Inflammatory macrophage (primary cell): ENCODE results near the gene VPS8.
"Not testable (repeated sequence)": the region's sequence is repeated elsewhere in the genome, so short reads cannot be mapped to it uniquely, and the experiment has no call there.

Experiments
- DNase-seq, 2 donors: peaks; one replicate each; pipeline ENCODE4 v3.0.0-alpha.2; 2020 to 2022

The VPS8 gene

GRCh38 chr3:184874709-184875644, 63.0 kb downstream of the VPS8 start:
- DNase-seq = no peak

- DNase-seq = no peak
These were observed 68.5 kb downstream of the VPS8 start for GRCh38 chr3:184880276-184881019.

GRCh38 chr3:184884359-184885017, 72.5 kb downstream of the VPS8 start:
- DNase-seq = no peak

GRCh38 chr3:184885112-184885511, 73.1 kb downstream of the VPS8 start:
- no peak for DNase-seq

- DNase-seq = peak in 1 of 2 donors; percentile 10
These were observed 75.6 kb downstream of the VPS8 start for GRCh38 chr3:184887574-184887973.

- DNase-seq = no peak
These were observed 77.4 kb downstream of the VPS8 start for GRCh38 chr3:184889312-184889904.

GRCh38 chr3:184894051-184894450, 82.1 kb downstream of the VPS8 start:
- DNase-seq = no peak

GRCh38 chr3:184895350-184895749, 83.4 kb downstream of the VPS8 start:
- DNase-seq = no peak

GRCh38 chr3:184896336-184896735, 84.4 kb downstream of the VPS8 start:
- DNase-seq = no peak

GRCh38 chr3:184899953-184900595, 88.1 kb downstream of the VPS8 start:
- no peak for DNase-seq

- not testable (repeated sequence) for DNase-seq
These were observed 95.1 kb downstream of the VPS8 start for GRCh38 chr3:184907031-184907430.

- DNase-seq = no peak
These were observed 96.0 kb downstream of the VPS8 start for GRCh38 chr3:184907681-184908649.

- no peak for DNase-seq
These were observed 96.9 kb downstream of the VPS8 start for GRCh38 chr3:184908859-184909258.

GRCh38 chr3:184910664-184911063, 98.7 kb downstream of the VPS8 start:
- DNase-seq = no peak

- no peak for DNase-seq
These were observed 99.6 kb downstream of the VPS8 start for GRCh38 chr3:184911570-184911969.

GRCh38 chr3:184912163-184912562, 100.2 kb downstream of the VPS8 start:
- DNase-seq = no peak

- peak in 1 of 2 donors; percentile 6 for DNase-seq
These were observed 102.7 kb downstream of the VPS8 start for GRCh38 chr3:184914628-184915027.

- DNase-seq = no peak
These were observed 106.8 kb downstream of the VPS8 start for GRCh38 chr3:184918750-184919149.

GRCh38 chr3:184919651-184920050, 107.7 kb downstream of the VPS8 start:
- no peak for DNase-seq

- no peak for DNase-seq
These were observed 112.6 kb downstream of the VPS8 start for GRCh38 chr3:184924547-184924946.

GRCh38 chr3:184927796-184928315, 115.9 kb downstream of the VPS8 start:
- no peak for DNase-seq
